Measurements from ENCODE around the gene NME5.
"Not testable (repeated sequence)": the region's sequence is repeated elsewhere in the genome, so short reads cannot be mapped to it uniquely, and the experiment has no call there.

NME5 gene

GRCh38 chr5:138078006-138078643 lies 61.1 kb downstream of the NME5 start:
- DNase-seq (ENCODE audit: low read depth, low spot score): no peak

GRCh38 chr5:138077064-138077696 lies 62.0 kb downstream of the NME5 start:
- no peak for DNase-seq (ENCODE audit: low read depth, low spot score)

- not testable (repeated sequence) for DNase-seq (ENCODE audit: low read depth, low spot score)
Measured at GRCh38 chr5:138070026-138070425, 69.2 kb downstream of the NME5 start.

- peak; percentile 49 for DNase-seq (ENCODE audit: low read depth, low spot score)
Measured at GRCh38 chr5:138068742-138069600, 70.3 kb downstream of the NME5 start.

GRCh38 chr5:138067945-138068344 lies 71.3 kb downstream of the NME5 start:
- no peak for DNase-seq (ENCODE audit: low read depth, low spot score)
